ENCODE data around the gene FBXW2. TPM values are rescaled to one million over a fixed set of nuclear protein-coding genes. Genes with fewer than 3 reads are reported as not detected.

The FBXW2 gene
- total and polyA plus RNA-seq, 2 donors (not counting 3 experiments of a cell fraction or from before 2014, with no cell fraction given), result 32.5 to 70.2 TPM

- Histone ChIP-seq H3K79me2 (ENCODE audit: control insufficient read depth, insufficient read depth, low read length) (peaks cover 23% of the 10 kb centered on the region), H3K9me3 (replicated peaks; ENCODE audit: control insufficient read depth, insufficient read depth, low read length) (no peaks in the 10 kb centered on the region), H3K4me3 (replicated peaks in 1 of 3; ENCODE audit: insufficient read depth in 1 of 3, low read depth in 1 of 3, low read length in 3 of 3) (no peak overlapping the region), H3K9ac (replicated peaks; ENCODE audit: extremely low read depth, insufficient read depth, low read length) (no peak overlapping the region), H3K27me3 (ENCODE audit: control insufficient read depth in 2 of 2, insufficient read depth in 2 of 2, low read length in 2 of 2) (no peaks in the 10 kb centered on the region), H2AFZ (ENCODE audit: low read depth, low read length) (no peak overlapping the region), H3K4me1 (ENCODE audit: control insufficient read depth, extremely low read depth, insufficient read depth, low read length) (no peaks in the 10 kb centered on the region), H4K20me1 (replicated peaks; ENCODE audit: control insufficient read depth, extremely low read depth, insufficient read depth, low read length) (no peaks in the 10 kb centered on the region), H3K36me3 (ENCODE audit: control insufficient read depth in 2 of 2, extremely low read depth in 1 of 2, insufficient read depth in 2 of 2, low read length in 2 of 2) (peaks cover 6 to 7% of the 10 kb centered on the region in 2 experiments), H3K9me1 (replicated peaks; ENCODE audit: control insufficient read depth, extremely low read depth, insufficient read depth, low read length) (no peaks in the 10 kb centered on the region), H3K4me2 (ENCODE audit: insufficient read depth, low read length) (no peak overlapping the region), H3K27ac (ENCODE audit: insufficient read depth, low read depth, low read length) (no peak overlapping the region)
- DNase-seq (ENCODE audit: low read depth, low spot score) (no peak), FAIRE-seq (no peak)
- dilution Hi-C loops (cut with MboI; ENCODE audit: extremely low pct_ligation_motif_present, low sequenced_read_pairs), result no loop called here
- POLR2A ChIA-PET, result no interaction called here
- intact Hi-C loops (cut with micrococcal nuclease), result no loop called here
- no TSS peak for BruUV-seq (replicated peaks)
- CTCF ChIA-PET, result interaction anchor here (0.7 kb wide), 1 partner anchor 14 kb away, joined by 4 read pairs; the partner anchor contains the start of gene FBXW2
- TF ChIP-seq POLR2AphosphoS5 (IDR thresholded peaks at IDR 0.05; ENCODE audit: insufficient read depth, low read depth, low read length) (no peak), FOS (IDR thresholded peaks at IDR 0.05; ENCODE audit: borderline replicate concordance, insufficient read depth, low read length) (no peak), JUN (IDR thresholded peaks at IDR 0.05; ENCODE audit: borderline replicate concordance, insufficient read depth, insufficient read length, low read depth) (no peak), MYC (IDR thresholded peaks at IDR 0.05; ENCODE audit: low read depth, low read length) (no peak), GATA2 (IDR thresholded peaks at IDR 0.05; ENCODE audit: insufficient read depth, insufficient read length, low read depth, low read length) (no peak), CTCF (IDR thresholded peaks at IDR 0.05; ENCODE audit: extremely low read depth in 1 of 2, insufficient read depth in 1 of 2, low read depth in 1 of 2, low read length in 2 of 2) (no peak), EZH2 (IDR thresholded peaks at IDR 0.05; ENCODE audit: borderline replicate concordance, low read depth, low read length, severe bottlenecking) (no peak), MAX (IDR thresholded peaks at IDR 0.05; ENCODE audit: insufficient read depth, insufficient read length) (no peak), POLR2A (IDR thresholded peaks at IDR 0.05; ENCODE audit: low read depth, low read length) (no peak)
These were observed 14.0 kb downstream of the FBXW2 start for GRCh38 chr9:120779227-120779626.
